Ishikawa (cell line): ENCODE data around the gene FOXE3.

Source experiments
- CEBPB ChIP-seq: IDR thresholded peaks from 2 replicates; pipeline ENCODE4 v1.6.1; 2012
- REST ChIP-seq: IDR thresholded peaks from 2 replicates; pipeline ENCODE4 v1.6.1; 2012; ENCODE audit warnings: low read depth, mild to moderate bottlenecking
- TAF1 ChIP-seq: IDR thresholded peaks from 2 replicates; pipeline ENCODE4 v1.6.1; 2012; ENCODE audit warnings: low read depth, mild to moderate bottlenecking
- YY1 ChIP-seq: IDR thresholded peaks from 2 replicates; pipeline ENCODE4 v1.6.1; 2012; ENCODE audit warnings: low read depth
- TF ChIP-seq, protein P1 (sequence below): IDR thresholded peaks from 2 replicates; pipeline ENCODE4 v1.6.1; 2012

DNA sequence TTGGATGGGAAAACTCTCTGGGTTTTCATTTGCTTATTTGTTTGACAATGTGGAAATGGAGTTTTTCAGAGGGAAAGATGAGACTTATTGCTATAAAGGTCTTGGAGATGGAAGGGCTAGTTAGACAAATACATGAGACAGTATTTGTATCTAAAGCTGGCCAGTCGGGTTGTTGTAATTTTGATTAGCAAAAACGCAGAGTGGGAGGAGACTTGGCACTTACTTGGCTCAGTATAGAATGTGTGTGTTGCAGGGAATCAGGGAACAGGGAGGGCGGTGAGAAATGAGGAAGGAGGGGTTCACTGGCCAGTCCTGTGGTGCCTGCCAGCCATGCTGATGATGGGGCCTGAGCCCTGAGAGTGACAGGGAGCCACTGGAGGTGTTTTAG is 6.0 kb upstream of the FOXE3 start:
- no peak for TF ChIP-seq CEBPB
- no peak for TF ChIP-seq YY1
- TF ChIP-seq, protein P1, sequence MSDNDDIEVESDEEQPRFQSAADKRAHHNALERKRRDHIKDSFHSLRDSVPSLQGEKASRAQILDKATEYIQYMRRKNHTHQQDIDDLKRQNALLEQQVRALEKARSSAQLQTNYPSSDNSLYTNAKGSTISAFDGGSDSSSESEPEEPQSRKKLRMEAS, result no peak
- TF ChIP-seq REST, result no peak
- no peak for TF ChIP-seq TAF1
